ENCODE measurements around the gene RDX.

DNA sequence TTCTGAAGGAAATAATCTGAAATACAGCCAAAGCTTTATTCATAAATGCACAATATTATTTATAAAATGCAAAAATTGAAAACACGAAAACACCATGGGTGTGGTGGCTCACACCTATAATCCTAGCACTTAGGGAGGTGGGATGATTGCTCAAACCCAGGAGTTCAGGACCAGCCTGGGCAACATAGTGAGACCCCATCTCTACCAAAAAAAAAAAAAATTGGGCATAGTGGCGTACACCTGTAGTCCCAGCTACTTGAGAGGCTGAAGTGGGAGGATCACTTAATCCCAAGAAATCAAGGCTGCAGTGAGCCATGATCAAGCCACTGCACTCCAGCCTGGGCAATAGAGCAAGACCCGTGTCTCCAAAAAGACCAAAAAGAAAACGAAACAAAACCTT is 5.2 kb upstream of the RDX start:
- TF ChIP-seq, protein P1, sequence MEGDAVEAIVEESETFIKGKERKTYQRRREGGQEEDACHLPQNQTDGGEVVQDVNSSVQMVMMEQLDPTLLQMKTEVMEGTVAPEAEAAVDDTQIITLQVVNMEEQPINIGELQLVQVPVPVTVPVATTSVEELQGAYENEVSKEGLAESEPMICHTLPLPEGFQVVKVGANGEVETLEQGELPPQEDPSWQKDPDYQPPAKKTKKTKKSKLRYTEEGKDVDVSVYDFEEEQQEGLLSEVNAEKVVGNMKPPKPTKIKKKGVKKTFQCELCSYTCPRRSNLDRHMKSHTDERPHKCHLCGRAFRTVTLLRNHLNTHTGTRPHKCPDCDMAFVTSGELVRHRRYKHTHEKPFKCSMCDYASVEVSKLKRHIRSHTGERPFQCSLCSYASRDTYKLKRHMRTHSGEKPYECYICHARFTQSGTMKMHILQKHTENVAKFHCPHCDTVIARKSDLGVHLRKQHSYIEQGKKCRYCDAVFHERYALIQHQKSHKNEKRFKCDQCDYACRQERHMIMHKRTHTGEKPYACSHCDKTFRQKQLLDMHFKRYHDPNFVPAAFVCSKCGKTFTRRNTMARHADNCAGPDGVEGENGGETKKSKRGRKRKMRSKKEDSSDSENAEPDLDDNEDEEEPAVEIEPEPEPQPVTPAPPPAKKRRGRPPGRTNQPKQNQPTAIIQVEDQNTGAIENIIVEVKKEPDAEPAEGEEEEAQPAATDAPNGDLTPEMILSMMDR (IDR thresholded peaks at IDR 0.05), result no peak
- TF ChIP-seq NR3C1 (IDR thresholded peaks at IDR 0.05), result no peak
- TF ChIP-seq CEBPB (IDR thresholded peaks at IDR 0.05), result no peak
- no peak for TF ChIP-seq BCL3 (IDR thresholded peaks at IDR 0.05)
- TF ChIP-seq KDM5A (IDR thresholded peaks at IDR 0.05), result no peak
- no peak for TF ChIP-seq RFX5 (IDR thresholded peaks at IDR 0.05)
- no peak for TF ChIP-seq BHLHE40 (IDR thresholded peaks at IDR 0.05; ENCODE audit: low read depth, low read length)
- TF ChIP-seq EP300 (IDR thresholded peaks at IDR 0.05), result no peak
- no peak for TF ChIP-seq ELK1 (IDR thresholded peaks at IDR 0.05; ENCODE audit: low read depth, low read length)
- TF ChIP-seq KDM1A (IDR thresholded peaks at IDR 0.05; ENCODE audit: low read depth), result no peak
- TF ChIP-seq SMC3 (IDR thresholded peaks at IDR 0.05), result no peak
- no peak for TF ChIP-seq USF2 (IDR thresholded peaks at IDR 0.05)
- no peak for TF ChIP-seq JUN (IDR thresholded peaks at IDR 0.05)

Measured in A549 (cell line).